Duodenal mucosa (tissue), 2 donors: ENCODE measurements around the gene TSPYL4.

Experiments
- H3K27ac ChIP-seq: one replicate; pipeline ENCODE4 v1.7.0; 2013; ENCODE audit warnings: low read depth, low read length
- H3K27me3 ChIP-seq, 2 donors: one replicate each; pipeline ENCODE4 v1.7.0; 2013; ENCODE audit warnings: low read length in 2 of 2, control low read depth in 1 of 2; ENCODE audit not compliant: insufficient read depth in 2 of 2, control insufficient read depth in 1 of 2
- H3K36me3 ChIP-seq, 2 donors: one replicate each; pipeline ENCODE4 v1.7.0; 2013; ENCODE audit warnings: low read length in 2 of 2, control low read depth in 1 of 2; ENCODE audit not compliant: insufficient read depth in 2 of 2, control insufficient read depth in 1 of 2
- H3K4me1 ChIP-seq, 2 donors: one replicate each; pipeline ENCODE4 v1.7.0; 2013; ENCODE audit warnings: low read length in 2 of 2, control low read depth in 1 of 2; ENCODE audit not compliant: insufficient read depth in 2 of 2, control insufficient read depth in 1 of 2
- H3K4me3 ChIP-seq, 2 donors: one replicate each; pipeline ENCODE4 v1.7.0; 2013; ENCODE audit warnings: low read length in 2 of 2, low read depth in 1 of 2
- H3K9ac ChIP-seq, 2 donors: one replicate each; pipeline ENCODE4 v1.7.0; 2013; ENCODE audit warnings: low read length in 2 of 2, low read depth in 1 of 2
- H3K9me3 ChIP-seq, 2 donors: one replicate each; pipeline ENCODE4 v1.7.0; 2013; ENCODE audit warnings: low read length in 2 of 2, control low read depth in 1 of 2; ENCODE audit not compliant: control insufficient read depth in 1 of 2

TSPYL4 gene

DNA sequence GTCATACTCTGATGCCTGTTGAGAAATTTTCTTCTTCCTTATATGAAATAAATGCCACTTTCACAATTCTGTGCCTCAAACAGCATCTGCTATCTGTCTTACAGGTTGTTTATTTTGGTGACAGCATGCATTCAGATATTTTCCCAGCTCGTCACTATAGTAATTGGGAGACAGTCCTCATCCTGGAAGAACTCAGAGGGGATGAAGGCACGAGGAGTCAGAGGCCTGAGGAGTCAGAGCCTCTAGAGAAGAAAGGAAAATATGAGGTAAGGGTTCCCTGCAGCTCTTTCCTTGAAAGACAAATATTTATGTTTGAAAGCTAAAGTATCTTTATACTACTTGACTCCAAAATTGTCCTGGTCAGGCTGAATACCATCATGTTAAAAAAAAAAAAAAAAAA lies 15.8 kb downstream of the TSPYL4 start:
- no peak overlapping the region for H3K9ac ChIP-seq
- H3K36me3 ChIP-seq, result peaks cover 4 to 21% of the 10 kb centered on the region in 2 donors
- H3K4me1 ChIP-seq, result no peaks in the 10 kb centered on the region
- no peak overlapping the region for H3K4me3 ChIP-seq
- no peaks in the 10 kb centered on the region for H3K27me3 ChIP-seq
- H3K9me3 ChIP-seq, result no peaks in the 10 kb centered on the region
- H3K27ac ChIP-seq, result no peak overlapping the region

DNA sequence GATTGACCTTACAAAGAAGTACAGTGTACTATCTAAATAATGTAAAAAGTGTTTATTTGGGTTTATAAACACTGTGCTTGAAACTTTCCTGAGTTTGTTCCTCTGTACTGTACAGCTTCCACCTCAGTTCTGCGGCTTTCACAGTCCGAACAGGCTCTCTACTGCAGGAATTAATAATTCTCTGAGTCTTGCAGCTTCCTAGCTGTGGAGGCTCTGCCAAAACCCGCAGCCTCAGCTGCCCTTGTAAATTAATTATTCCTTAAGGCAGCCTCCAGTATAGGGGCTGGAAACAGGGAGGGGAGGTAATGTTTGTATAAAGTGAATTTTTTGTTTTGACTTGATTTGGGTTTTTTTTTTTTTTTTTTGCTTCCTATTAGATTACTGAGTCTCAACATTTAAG lies 19.2 kb downstream of the TSPYL4 start:
- Histone ChIP-seq H3K4me3 (no peak overlapping the region), H3K27me3 (no peaks in the 10 kb centered on the region), H3K9ac (no peak overlapping the region), H3K36me3 (peaks cover 4 to 23% of the 10 kb centered on the region in 2 donors), H3K27ac (no peak overlapping the region), H3K4me1 (no peaks in the 10 kb centered on the region), H3K9me3 (no peaks in the 10 kb centered on the region)

DNA sequence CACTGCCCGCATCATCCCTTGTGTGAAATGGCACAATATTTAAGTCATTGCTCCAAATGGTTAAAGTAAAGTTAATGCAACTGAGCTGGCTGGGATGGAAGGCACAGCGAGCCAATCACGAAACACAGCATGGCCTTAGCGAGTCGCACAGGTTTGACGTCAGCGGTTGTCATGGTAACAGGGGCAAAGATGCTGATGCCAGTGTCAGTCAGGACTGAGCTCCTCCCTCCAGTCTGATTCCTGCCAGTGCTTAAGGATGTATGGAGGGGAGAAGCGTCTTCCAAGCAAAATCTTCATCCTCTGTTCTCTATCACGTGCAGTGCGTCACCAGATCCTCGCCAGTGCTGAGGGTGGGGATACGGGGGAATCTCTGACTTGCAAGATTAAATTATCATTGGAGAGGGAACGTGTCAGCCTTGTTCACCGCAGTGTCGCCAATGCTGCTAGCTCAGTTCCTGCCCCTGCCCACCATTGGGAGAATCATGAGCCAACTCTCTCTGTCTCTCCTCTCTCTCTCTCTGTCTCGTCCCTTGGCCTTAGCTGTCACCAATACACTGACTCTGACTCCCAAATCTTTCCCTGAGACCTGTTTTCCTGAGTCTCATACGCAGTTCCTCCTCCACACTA lies 24.5 kb downstream of the TSPYL4 start:
- Histone ChIP-seq H3K27ac (no peak overlapping the region), H3K4me3 (no peak overlapping the region), H3K9me3 (no peaks in the 10 kb centered on the region), H3K9ac (no peak overlapping the region), H3K27me3 (no peaks in the 10 kb centered on the region), H3K36me3 (peaks cover 1 to 11% of the 10 kb centered on the region in 2 donors), H3K4me1 (no peaks in the 10 kb centered on the region)

DNA sequence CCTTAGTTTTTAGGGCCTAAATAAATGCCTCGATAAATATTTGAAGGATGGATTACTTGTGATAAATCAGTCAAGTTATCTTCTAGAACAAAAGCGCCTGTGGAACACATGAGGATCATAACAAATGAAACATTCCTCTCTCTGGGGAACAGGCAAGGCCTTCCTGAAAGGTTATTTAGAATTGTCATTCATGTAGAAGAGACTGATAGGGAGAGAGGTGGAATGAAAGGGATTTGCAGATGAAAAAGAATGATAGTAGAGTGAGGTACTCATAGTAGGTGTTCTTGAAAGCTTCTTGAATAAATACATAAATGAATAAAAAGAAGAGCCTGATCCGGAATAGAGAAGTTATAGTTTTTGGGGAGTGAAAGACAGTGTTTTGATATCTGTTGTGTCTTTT lies 30.5 kb downstream of the TSPYL4 start:
- no peak overlapping the region for H3K4me3 ChIP-seq
- H3K4me1 ChIP-seq, result no peaks in the 10 kb centered on the region
- no peaks in the 10 kb centered on the region for H3K9me3 ChIP-seq
- no peaks in the 10 kb centered on the region for H3K27me3 ChIP-seq
- no peak overlapping the region for H3K9ac ChIP-seq
- H3K36me3 ChIP-seq, result peaks cover 8 to 12% of the 10 kb centered on the region in 2 donors
- H3K27ac ChIP-seq, result no peak overlapping the region

DNA sequence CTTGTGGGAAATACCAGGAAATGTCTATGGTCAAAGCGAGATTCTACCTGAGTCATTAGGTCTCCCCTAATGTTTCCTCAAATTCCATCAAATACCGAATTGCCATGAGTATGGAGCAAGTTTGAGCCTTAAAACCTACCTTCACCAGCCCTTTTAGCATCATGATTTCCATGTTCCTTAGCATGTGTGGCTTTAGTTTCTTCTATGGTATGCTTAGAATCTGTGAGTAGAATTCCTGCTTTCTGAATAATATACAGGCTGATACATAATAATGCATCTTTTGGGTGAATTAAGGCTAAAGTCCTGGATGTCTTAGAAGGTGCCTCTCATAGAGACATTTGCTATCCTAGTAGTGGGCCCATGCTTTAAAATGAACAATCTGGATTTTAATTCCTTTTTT lies 32.0 kb downstream of the TSPYL4 start:
- H3K9ac ChIP-seq, result no peak overlapping the region
- no peak overlapping the region for H3K27ac ChIP-seq

DNA sequence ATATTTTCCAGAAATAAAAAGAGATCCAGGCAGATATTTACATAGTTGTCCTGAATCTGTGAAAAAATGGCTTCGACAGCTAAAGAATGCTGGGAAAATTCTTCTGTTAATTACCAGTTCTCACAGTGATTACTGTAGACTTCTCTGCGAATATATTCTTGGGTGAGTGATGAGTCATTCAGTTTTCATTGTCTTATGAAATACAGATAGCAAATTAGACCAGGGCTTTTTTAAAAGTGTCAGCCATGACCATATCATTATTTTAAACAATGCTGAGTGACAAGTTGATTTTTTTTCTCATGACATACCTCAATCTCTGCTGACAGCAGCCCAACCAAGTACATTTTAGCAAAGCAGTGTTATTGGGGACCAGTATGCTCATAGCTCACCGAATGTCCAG lies 32.8 kb downstream of the TSPYL4 start:
- H3K4me1 ChIP-seq, result no peaks in the 10 kb centered on the region
- H3K36me3 ChIP-seq, result peaks cover 8 to 12% of the 10 kb centered on the region in 2 donors
- no peak overlapping the region for H3K4me3 ChIP-seq
- no peaks in the 10 kb centered on the region for H3K27me3 ChIP-seq
- H3K27ac ChIP-seq, result no peak overlapping the region
- H3K9me3 ChIP-seq, result no peaks in the 10 kb centered on the region
- H3K9ac ChIP-seq, result no peak overlapping the region

More for the DNA sequence above, 32.0 kb downstream of the TSPYL4 start:
- no peaks in the 10 kb centered on the region for H3K27me3 ChIP-seq
- H3K4me1 ChIP-seq, result no peaks in the 10 kb centered on the region
- H3K9me3 ChIP-seq, result no peaks in the 10 kb centered on the region
- H3K36me3 ChIP-seq, result peaks cover 8 to 12% of the 10 kb centered on the region in 2 donors
- H3K4me3 ChIP-seq, result no peak overlapping the region

DNA sequence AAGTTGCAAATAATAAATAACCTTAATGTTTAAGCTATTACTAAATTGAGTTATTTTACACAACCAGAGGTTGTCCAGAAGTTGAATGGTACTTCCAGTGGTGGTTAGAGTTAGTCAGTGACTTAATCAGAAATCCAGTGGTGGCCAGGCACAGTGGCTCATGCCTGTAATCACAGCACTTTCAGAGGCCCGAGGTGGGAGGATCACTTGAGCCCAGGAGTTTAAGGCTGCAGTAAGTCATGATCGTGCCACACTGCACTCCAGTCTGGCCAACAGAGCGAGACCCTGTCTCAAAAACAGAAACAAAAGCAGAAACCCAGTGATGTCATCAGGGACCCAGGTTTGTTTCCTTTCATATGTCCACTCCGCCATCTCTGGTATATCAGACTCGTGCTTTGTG lies 35.0 kb downstream of the TSPYL4 start:
- Histone ChIP-seq H3K36me3 (peaks cover 4 to 8% of the 10 kb centered on the region in 2 donors), H3K27me3 (no peaks in the 10 kb centered on the region), H3K9me3 (no peaks in the 10 kb centered on the region), H3K9ac (no peak overlapping the region), H3K4me1 (no peaks in the 10 kb centered on the region), H3K4me3 (no peak overlapping the region), H3K27ac (no peak overlapping the region)

DNA sequence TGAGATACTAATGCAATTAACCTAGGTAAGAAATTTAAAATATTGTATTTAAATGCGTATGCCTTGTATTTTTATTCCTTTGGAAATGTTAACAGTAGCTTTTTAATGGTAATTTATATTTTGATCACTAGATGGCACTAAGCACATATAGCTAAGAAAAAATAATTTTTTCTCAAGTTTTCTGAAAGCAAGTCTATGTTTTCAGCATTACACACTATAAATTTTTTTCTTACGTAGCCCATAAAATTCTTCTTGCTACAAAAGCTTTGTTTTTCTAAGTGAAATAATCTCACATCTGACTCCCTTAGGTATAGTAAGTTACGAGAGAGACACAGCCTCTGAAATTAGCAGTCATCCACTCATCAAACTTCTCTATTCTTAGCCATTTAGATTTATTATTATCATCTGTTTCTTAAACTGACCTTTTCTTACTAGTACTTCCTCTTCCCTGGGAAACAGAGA lies 35.7 kb downstream of the TSPYL4 start:
- Histone ChIP-seq H3K27ac (no peak overlapping the region), H3K4me3 (no peak overlapping the region), H3K27me3 (no peaks in the 10 kb centered on the region), H3K9me3 (no peaks in the 10 kb centered on the region), H3K9ac (no peak overlapping the region), H3K4me1 (no peaks in the 10 kb centered on the region), H3K36me3 (peaks cover 3 to 8% of the 10 kb centered on the region in 2 donors)

DNA sequence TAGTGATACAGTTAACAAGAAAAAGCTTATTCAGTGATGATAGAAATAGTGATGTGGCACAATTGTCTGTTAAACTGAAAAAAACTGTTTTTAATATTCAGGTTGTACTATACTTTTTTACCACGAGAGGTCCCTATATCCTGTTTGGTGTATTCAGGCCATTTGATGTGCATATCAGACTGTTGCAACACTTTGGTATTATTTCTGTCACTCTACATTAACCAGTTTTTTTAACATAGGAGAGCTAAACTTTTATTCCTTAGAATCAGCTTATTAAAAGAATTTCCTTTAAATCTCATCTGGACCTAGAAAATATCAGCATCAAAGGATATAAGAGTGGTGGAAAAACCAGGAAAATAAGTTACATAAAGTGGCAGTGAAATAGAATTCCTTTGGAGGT lies 36.8 kb downstream of the TSPYL4 start:
- peaks cover 0 to 7% of the 10 kb centered on the region in 2 donors for H3K36me3 ChIP-seq
- H3K9me3 ChIP-seq, result no peaks in the 10 kb centered on the region
- no peaks in the 10 kb centered on the region for H3K27me3 ChIP-seq
- H3K4me3 ChIP-seq, result no peak overlapping the region
- no peak overlapping the region for H3K9ac ChIP-seq
- no peaks in the 10 kb centered on the region for H3K4me1 ChIP-seq
- H3K27ac ChIP-seq, result no peak overlapping the region

DNA sequence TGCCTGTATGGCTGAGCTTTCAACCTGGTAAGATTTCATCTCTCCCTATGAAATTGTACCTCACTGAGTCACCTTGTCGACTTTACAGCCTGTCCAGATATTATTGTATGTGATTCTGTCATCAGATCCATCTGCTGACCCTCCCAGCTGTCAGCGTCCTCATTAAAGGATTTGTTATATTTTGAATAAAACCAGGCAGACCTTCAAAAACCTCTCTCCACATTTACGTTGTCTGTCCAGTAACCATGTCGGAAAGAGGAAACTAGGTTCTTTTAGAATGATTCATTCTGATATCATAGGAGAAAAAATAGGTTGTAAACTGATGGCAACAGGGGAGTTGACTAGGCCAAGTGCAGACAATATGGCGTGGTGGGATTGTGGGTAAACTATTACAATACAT lies 38.5 kb downstream of the TSPYL4 start:
- no peaks in the 10 kb centered on the region for H3K27me3 ChIP-seq
- H3K9me3 ChIP-seq, result no peaks in the 10 kb centered on the region
- no peak overlapping the region for H3K27ac ChIP-seq
- no peak overlapping the region for H3K4me3 ChIP-seq
- no peaks in the 10 kb centered on the region for H3K36me3 ChIP-seq
- no peak overlapping the region for H3K9ac ChIP-seq
- no peaks in the 10 kb centered on the region for H3K4me1 ChIP-seq
